Measurements from ENCODE around the gene CACNG4. TPM values are rescaled to one million over a fixed set of nuclear protein-coding genes. Genes with fewer than 3 reads are reported as not detected.

Gene CACNG4
- total and polyA plus RNA-seq, 2 of the 4 experiments (the other 2 are of a cell fraction), result under 0.01 to 0.53 TPM

- H2BK15ac ChIP-seq (ENCODE audit: low read depth, low read length), result no peak overlapping the region
- no peak overlapping the region for H2BK5ac ChIP-seq (ENCODE audit: low read depth, low read length, poor library complexity, severe bottlenecking)
- H3K27me3 ChIP-seq (ENCODE audit: control insufficient read depth, insufficient read depth, low read length), result peaks cover 40% of the 10 kb centered on the region
- no peak overlapping the region for H3K4me2 ChIP-seq (ENCODE audit: low read depth, low read length)
- H3K56ac ChIP-seq (ENCODE audit: extremely low read depth, insufficient read depth, low read length), result no peak overlapping the region
- dilution Hi-C loops (cut with HindIII; ENCODE audit: low sequenced_read_pairs, unreplicated experiment) (no loop called here), intact Hi-C loops (cut with micrococcal nuclease) (no loop called here), in situ Hi-C loops (cut with MboI; ENCODE audit: low sequenced_read_pairs) (no loop called here)
- H2AFZ ChIP-seq (replicated peaks; ENCODE audit: low read length, poor library complexity), result no peak overlapping the region
- H3K36me3 ChIP-seq (ENCODE audit: control insufficient read depth, insufficient read depth, low read length), result no peaks in the 10 kb centered on the region
- no peak overlapping the region for H3K9ac ChIP-seq (ENCODE audit: low read depth, low read length)
- no peak overlapping the region for H2AK9ac ChIP-seq (replicated peaks; ENCODE audit: low read depth, low read length, poor library complexity)
- CTCF ChIA-PET, result no interaction called here
- peaks cover 3% of the 10 kb centered on the region; the same call in 1 of the 2 replicates for H3K4me1 ChIP-seq (ENCODE audit: control insufficient read depth, insufficient read depth, low read length)
- no peak overlapping the region for H3K4ac ChIP-seq (ENCODE audit: low read depth, low read length)
- ATAC-seq (ENCODE audit: low read depth) (no peak), DNase-seq (no peak)
- H3K23ac ChIP-seq (ENCODE audit: low read depth, low read length), result no peak overlapping the region
- WGBS, 2 experiments (ENCODE audit: extremely low coverage in 2 of 2, insufficient read length in 1 of 2), result 80% methylated on average over 6 of the region's 8 CpGs; no CpG with 5 or more reads in 1 of the 2 experiments
- no peaks in the 10 kb centered on the region for H4K20me1 ChIP-seq (ENCODE audit: insufficient read depth, low read length)
- no peak overlapping the region for H3K18ac ChIP-seq (ENCODE audit: low read depth, low read length)
- H3K4me3 ChIP-seq (ENCODE audit: insufficient read depth, low read depth, low read length), result no peak overlapping the region
- H2BK20ac ChIP-seq (ENCODE audit: low read depth, low read length), result no peak overlapping the region
- POLR2A ChIA-PET (ENCODE audit: unreplicated experiment), result no interaction called here
- H3K9me3 ChIP-seq (ENCODE audit: control insufficient read depth, insufficient read depth, low read length), result peaks cover 12% of the 10 kb centered on the region
- no peaks in the 10 kb centered on the region for H3K79me1 ChIP-seq (ENCODE audit: low read depth in 1 of 2, low read length in 2 of 2)
- no TSS peak for BruUV-seq (replicated peaks)
- no peak overlapping the region for H3K14ac ChIP-seq (replicated peaks; ENCODE audit: low read depth, low read length)
- no peak overlapping the region for H4K91ac ChIP-seq (ENCODE audit: insufficient read depth, low read depth, low read length)
- no peak overlapping the region for H2AK5ac ChIP-seq (ENCODE audit: low read depth, low read length)
- TF ChIP-seq RAD21 (IDR thresholded peaks at IDR 0.05; ENCODE audit: low read length) (no peak), RFX5 (IDR thresholded peaks at IDR 0.05; ENCODE audit: low read depth, low read length) (no peak), MXI1 (IDR thresholded peaks at IDR 0.05; ENCODE audit: borderline replicate concordance, low read depth, low read length) (no peak), MAFK (IDR thresholded peaks at IDR 0.05; ENCODE audit: low read depth, low read length) (no peak)
- H2BK120ac ChIP-seq (ENCODE audit: low read depth, low read length), result no peak overlapping the region
- H3K9me1 ChIP-seq (ENCODE audit: insufficient read depth, low read length), result no peaks in the 10 kb centered on the region; the same call in 1 of the 2 replicates
- H4K5ac ChIP-seq (ENCODE audit: low read depth, low read length), result no peak overlapping the region
- no peak overlapping the region for H4K8ac ChIP-seq (ENCODE audit: low read depth in 2 of 2, low read length in 2 of 2)
- H3K27ac ChIP-seq (ENCODE audit: insufficient read depth, low read length), result no peak overlapping the region
Measured at GRCh38 chr17:66941773-66942450, 22.6 kb upstream of the CACNG4 start.

Measured in IMR-90 (cell line).